A549 (cell line): ENCODE results near the gene C5AR2. TPM values are rescaled to one million over a fixed set of nuclear protein-coding genes. Genes with fewer than 3 reads are reported as not detected.

Experiments used
- ATAC-seq, 2 experiments: fragments of 200-7000 bp in 1 of 2; fragments of >200 bp in 1 of 2; cut with Nextera tagmentation in 1 of 2; cut with Tn5 transposase in 1 of 2; 3 replicates each; pipeline versions ENCODE4 v1.8.0 to v1.9.1; 2018 to 2020; ENCODE audit warnings: mild to moderate bottlenecking in 1 of 2, moderate library complexity in 1 of 2
- CTCF ChIA-PET: fragments of 300-600 bp; sonication (Branson Sonifier 250); formaldehyde crosslinking; extraction: SDS; loops from one replicate; lab custom pipeline; 2021; ENCODE audit warnings: antibody characterized with exemption, inconsistent platforms; lab: Yijun Ruan, JAX
- POLR2A ChIA-PET: fragments of 350-600 bp; formaldehyde crosslinking; extraction: SDS; loops from one replicate; lab custom pipeline; 2021; ENCODE audit warnings: antibody characterized with exemption, inconsistent platforms; lab: Yijun Ruan, JAX
- DNase-seq, 2 experiments: peaks; one replicate each; pipeline versions ENCODE4 v3.0.0 to v3.0.0-alpha.2; 2011 to 2016; ENCODE audit warnings: low read depth in 1 of 2, low spot score in 1 of 2
- FAIRE-seq: peaks from 2 replicates; lab custom pipeline; 2011; peaks lifted over from hg19 to GRCh38; lab: Jason Lieb, UNC
- H3K27ac ChIP-seq, 2 experiments: fragments of >200 bp; sonication (Bioruptor Twin); formaldehyde crosslinking; 3 replicates each; pipeline ENCODE4 v1.5.1; 2016 to 2017
- H3K4me1 ChIP-seq: fragments of >200 bp; sonication (Bioruptor Twin); formaldehyde crosslinking; 3 replicates; pipeline ENCODE4 v1.6.1; 2016
- H3K4me2 ChIP-seq: fragments of >200 bp; sonication (Bioruptor Twin); formaldehyde crosslinking; 3 replicates; pipeline ENCODE4 v1.6.1; 2016
- H3K4me3 ChIP-seq: fragments of >200 bp; sonication (Bioruptor Twin); formaldehyde crosslinking; 3 replicates; pipeline ENCODE4 v1.5.1; 2016
- H3K9me3 ChIP-seq: fragments of >200 bp; sonication (Bioruptor Twin); formaldehyde crosslinking; 3 replicates; pipeline ENCODE4 v1.6.1; 2016
- BCL3 ChIP-seq: fragments of >200 bp; sonication (Bioruptor Twin); formaldehyde crosslinking; IDR thresholded peaks from 3 replicates; pipeline ENCODE4 v1.6.1; 2016
- BHLHE40 ChIP-seq: IDR thresholded peaks from 2 replicates; pipeline ENCODE4 v1.6.1; 2012; ENCODE audit warnings: low read depth, low read length, inconsistent platforms
- CEBPB ChIP-seq, 2 experiments: fragments of >200 bp in 1 of 2; sonication (Bioruptor Twin) in 1 of 2; formaldehyde crosslinking in 1 of 2; IDR thresholded peaks; 2 replicates each; pipeline ENCODE4 v1.6.1; 2012 to 2016
- CTCF ChIP-seq: fragments of >200 bp; sonication (Bioruptor Twin); formaldehyde crosslinking; IDR thresholded peaks from 3 replicates; pipeline ENCODE4 v1.5.1; 2016
- EHMT2 ChIP-seq: fragments of 200-600 bp; sonication (generic); IDR thresholded peaks from 2 replicates; pipeline ENCODE4 v1.6.1; 2016; ENCODE audit warnings: antibody characterized with exemption, low read depth, mild to moderate bottlenecking, moderate library complexity
- JUN ChIP-seq, 2 experiments: fragments of >200 bp; sonication (Bioruptor Twin); formaldehyde crosslinking; IDR thresholded peaks; 2 replicates in 1 of 2; 3 replicates in 1 of 2; pipeline ENCODE4 v1.6.1; 2016 to 2017
- JUNB ChIP-seq: fragments of >200 bp; sonication (Bioruptor Twin); formaldehyde crosslinking; IDR thresholded peaks from 2 replicates; pipeline ENCODE4 v1.6.1; 2016
- MAZ ChIP-seq: fragments of 150-350 bp; IDR thresholded peaks from 2 replicates; pipeline ENCODE4 v1.6.1; 2014; ENCODE audit warnings: antibody characterized with exemption, low read depth, low read length, borderline replicate concordance
- MYC ChIP-seq: IDR thresholded peaks from 2 replicates; pipeline ENCODE4 v1.6.1; 2012; ENCODE audit warnings: mild to moderate bottlenecking, inconsistent platforms, low read length, improper control_type of control experiment, borderline replicate concordance
- NFE2L2 ChIP-seq: fragments of 150-350 bp; conservative IDR thresholded peaks from 2 replicates; pipeline ENCODE4 v1.6.1; 2014; ENCODE audit warnings: low read length
- NR3C1 ChIP-seq: fragments of >200 bp; sonication (Bioruptor Twin); formaldehyde crosslinking; IDR thresholded peaks from 3 replicates; pipeline ENCODE4 v1.6.1; 2017
- PHF8 ChIP-seq: fragments of 200-600 bp; sonication (generic); IDR thresholded peaks from 2 replicates; pipeline ENCODE4 v1.6.1; 2016; ENCODE audit warnings: low read depth, mild to moderate bottlenecking, antibody characterized with exemption, moderate library complexity, borderline replicate concordance
- POLR2A ChIP-seq: IDR thresholded peaks from 2 replicates; pipeline ENCODE4 v1.6.1; 2012; ENCODE audit warnings: mild to moderate bottlenecking, low read length
- RAD21 ChIP-seq, 2 experiments: fragments of >200 bp in 1 of 2; sonication (Bioruptor Twin) in 1 of 2; formaldehyde crosslinking in 1 of 2; IDR thresholded peaks in 1 of 2; conservative IDR thresholded peaks in 1 of 2; 2 replicates in 1 of 2; 3 replicates in 1 of 2; pipeline ENCODE4 v1.6.1; 2012 to 2018; ENCODE audit warnings: inconsistent platforms in 1 of 2
- RARB ChIP-seq: fragments of 250-450 bp; sonication (Bioruptor Pico); IDR thresholded peaks from 2 replicates; pipeline ENCODE4 v1.8.0; 2021; ENCODE audit warnings: mild to moderate bottlenecking, moderate library complexity
- SMC3 ChIP-seq: fragments of >200 bp; sonication (Bioruptor Twin); formaldehyde crosslinking; IDR thresholded peaks from 3 replicates; pipeline ENCODE4 v1.6.1; 2018; ENCODE audit warnings: inconsistent platforms
- TFCP2L1 ChIP-seq: fragments of 250-450 bp; sonication (Bioruptor Pico); IDR thresholded peaks from 2 replicates; pipeline ENCODE4 v1.5.0; 2021; ENCODE audit warnings: mild to moderate bottlenecking
- TP53 ChIP-seq: fragments of 250-450 bp; sonication (Bioruptor Pico); IDR thresholded peaks from 2 replicates; pipeline ENCODE4 v1.5.0; 2021; ENCODE audit warnings: mild to moderate bottlenecking, moderate library complexity
- USF2 ChIP-seq: fragments of 450-650 bp; IDR thresholded peaks from 2 replicates; pipeline ENCODE4 v1.6.1; 2014; ENCODE audit warnings: antibody characterized with exemption
- ZNF302 ChIP-seq: fragments of 250-450 bp; sonication (Bioruptor Pico); IDR thresholded peaks from 2 replicates; pipeline ENCODE4 v1.9.0; 2021; ENCODE audit warnings: inconsistent platforms, mild to moderate bottlenecking, moderate library complexity
- ZSCAN20 ChIP-seq: fragments of 250-450 bp; sonication (Bioruptor Pico); IDR thresholded peaks from 2 replicates; pipeline ENCODE4 v1.8.0; 2022; ENCODE audit warnings: mild to moderate bottlenecking, moderate library complexity
- WGBS: methylation state at CpG from one replicate; pipeline ENCODE4 v1.1.6; 2017; ENCODE audit errors: missing lambda C conversion rate; 5-methylcytosine and 5-hydroxymethylcytosine counted together
- polyA plus RNA-seq, 4 experiments: library from polyadenylated mRNA; depleted of rRNA in 3 of 4; stranded (reverse); fragments of >200 nt; fragmentation: RNase III in 1 of 4; extraction: RNeasy Plus Mini Kit Qiagen cat#74134 plus additional on column Dnase treatment in 1 of 4; gene quantifications; 2 replicates in 3 of 4; 3 replicates in 1 of 4; pipeline ENCODE4 v1.2.3, GENCODE V29; 2011 to 2017
- TF ChIP-seq, protein P1 (sequence below): IDR thresholded peaks from 2 replicates; pipeline ENCODE4 v1.6.1; 2012; ENCODE audit warnings: low read depth, borderline replicate concordance
- TF ChIP-seq, protein P2 (sequence below): fragments of 150-350 bp; IDR thresholded peaks from 2 replicates; pipeline ENCODE4 v1.6.1; 2014; ENCODE audit warnings: low read depth, mild to moderate bottlenecking, low read length
- TF ChIP-seq, protein P3 (sequence below): IDR thresholded peaks from 2 replicates; pipeline ENCODE4 v1.6.1; 2012
- TF ChIP-seq, protein P4 (sequence below): fragments of 250-450 bp; sonication (Bioruptor Pico); IDR thresholded peaks from 2 replicates; pipeline ENCODE4 v1.5.0; 2020; ENCODE audit warnings: low read depth, mild to moderate bottlenecking, moderate library complexity

Gene C5AR2
- polyA plus RNA-seq, 2 of the 4 experiments (the other 2 are of a cell fraction): 0.25 to 0.28 TPM

- Histone ChIP-seq H3K27ac (peak within 1 kb of the TSS; percentile 88 to 92), H3K4me1 (peaks cover 22% of the 10 kb centered on the region), H3K4me3 (peak within 1 kb of the TSS; percentile 74), H3K4me2 (peak within 1 kb of the TSS; percentile 74), H3K9me3 (no peaks in the 10 kb centered on the region)
- POLR2A ChIA-PET: interaction anchor here (0.5 to 2.0 kb wide), 28 partner anchors 8 to 379 kb away, joined by 3 to 21 read pairs (median 4); partner anchors contain the start of genes CCDC9, INAFM1, NAPA and SAE1
- CTCF ChIA-PET: interaction anchor here (0.5 to 7.0 kb wide), 58 partner anchors 10 to 598 kb away, joined by 3 to 117 read pairs (median 4); partner anchors contain the start of genes C5AR1, C5AR2, INAFM1 and KPTN
- ATAC-seq: peak; percentile 97 to 98
- 5% methylated on average over 56 of the region's 63 CpGs for WGBS
- peak; percentile 100 for DNase-seq
- TF ChIP-seq TP53: no peak; the same call in 1 of the 2 replicates
- TF ChIP-seq TFCP2L1 (CRISPR knock-in tag): peak; percentile 45; the same call in 1 of the 2 replicates
- TF ChIP-seq CEBPB (IDR thresholded peaks at IDR 0.05): peak in 1 of 2 experiments; percentile 22; a peak in 1 of 4 replicates
- TF ChIP-seq, protein P1, sequence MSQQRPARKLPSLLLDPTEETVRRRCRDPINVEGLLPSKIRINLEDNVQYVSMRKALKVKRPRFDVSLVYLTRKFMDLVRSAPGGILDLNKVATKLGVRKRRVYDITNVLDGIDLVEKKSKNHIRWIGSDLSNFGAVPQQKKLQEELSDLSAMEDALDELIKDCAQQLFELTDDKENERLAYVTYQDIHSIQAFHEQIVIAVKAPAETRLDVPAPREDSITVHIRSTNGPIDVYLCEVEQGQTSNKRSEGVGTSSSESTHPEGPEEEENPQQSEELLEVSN: peak; percentile 91
- TF ChIP-seq, protein P2, sequence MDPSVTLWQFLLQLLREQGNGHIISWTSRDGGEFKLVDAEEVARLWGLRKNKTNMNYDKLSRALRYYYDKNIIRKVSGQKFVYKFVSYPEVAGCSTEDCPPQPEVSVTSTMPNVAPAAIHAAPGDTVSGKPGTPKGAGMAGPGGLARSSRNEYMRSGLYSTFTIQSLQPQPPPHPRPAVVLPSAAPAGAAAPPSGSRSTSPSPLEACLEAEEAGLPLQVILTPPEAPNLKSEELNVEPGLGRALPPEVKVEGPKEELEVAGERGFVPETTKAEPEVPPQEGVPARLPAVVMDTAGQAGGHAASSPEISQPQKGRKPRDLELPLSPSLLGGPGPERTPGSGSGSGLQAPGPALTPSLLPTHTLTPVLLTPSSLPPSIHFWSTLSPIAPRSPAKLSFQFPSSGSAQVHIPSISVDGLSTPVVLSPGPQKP: peak; percentile 84; the same call in 1 of the 2 replicates
- TF ChIP-seq ZSCAN20 (CRISPR knock-in tag): no peak
- no peak for TF ChIP-seq NR3C1
- TF ChIP-seq NFE2L2: no peak
- peak; percentile 87 for TF ChIP-seq PHF8
- TF ChIP-seq BCL3: peak; percentile 52; the same call in 1 of the 3 replicates
- TF ChIP-seq USF2: peak; percentile 79
- TF ChIP-seq MAZ: peak; percentile 72
- peak in 1 of 2 experiments; percentile 45; a peak in 2 of 5 replicates for TF ChIP-seq RAD21 (conservative IDR thresholded peaks at IDR 0.05 in 1 of 2, IDR thresholded peaks at IDR 0.05 in 1 of 2)
- TF ChIP-seq, protein P3, sequence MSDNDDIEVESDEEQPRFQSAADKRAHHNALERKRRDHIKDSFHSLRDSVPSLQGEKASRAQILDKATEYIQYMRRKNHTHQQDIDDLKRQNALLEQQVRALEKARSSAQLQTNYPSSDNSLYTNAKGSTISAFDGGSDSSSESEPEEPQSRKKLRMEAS: peak; percentile 99
- TF ChIP-seq MYC: peak; percentile 96
- TF ChIP-seq JUNB: no peak
- TF ChIP-seq EHMT2: no peak
- peak; percentile 53; the same call in 2 of the 3 replicates for TF ChIP-seq SMC3
- peak; percentile 80 to 92; a peak in 3 of 5 replicates for TF ChIP-seq JUN (IDR thresholded peaks at IDR 0.05)
- TF ChIP-seq POLR2A: peak; percentile 91
- TF ChIP-seq RARB (CRISPR knock-in tag): no peak
- no peak for TF ChIP-seq ZNF302
- TF ChIP-seq BHLHE40: peak; percentile 63
- TF ChIP-seq CTCF: peak; percentile 97
- TF ChIP-seq, protein P4, sequence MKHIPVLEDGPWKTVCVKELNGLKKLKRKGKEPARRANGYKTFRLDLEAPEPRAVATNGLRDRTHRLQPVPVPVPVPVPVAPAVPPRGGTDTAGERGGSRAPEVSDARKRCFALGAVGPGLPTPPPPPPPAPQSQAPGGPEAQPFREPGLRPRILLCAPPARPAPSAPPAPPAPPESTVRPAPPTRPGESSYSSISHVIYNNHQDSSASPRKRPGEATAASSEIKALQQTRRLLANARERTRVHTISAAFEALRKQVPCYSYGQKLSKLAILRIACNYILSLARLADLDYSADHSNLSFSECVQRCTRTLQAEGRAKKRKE: no peak
- FAIRE-seq: peak; percentile 84
Observed at GRCh38 chr19:47348819-47349795, 17.1 kb downstream of the C5AR2 start, which contains the start of gene DHX34. Gene DHX34, plus strand, starts transcription at chr19:47349315. Its CDS starts 3,716 bp downstream, at chr19:47353031.
